HG02678 (cell line): ENCODE results near the gene RGCC.

ENCODE experiments used
- ATAC-seq: cut with Tn5 transposase; IDR thresholded peaks from one replicate; pipeline ENCODE4 v1.9.1; 2021; ENCODE audit warnings: mild to moderate bottlenecking, moderate library complexity; ENCODE audit not compliant: unreplicated experiment

Gene RGCC

GRCh38 chr13:41452462-41452861 is 4.9 kb upstream of the RGCC start:
- no peak for ATAC-seq

- no peak for ATAC-seq
Measured at GRCh38 chr13:41453620-41454019, 3.7 kb upstream of the RGCC start.

- ATAC-seq, result no peak
Measured at GRCh38 chr13:41454170-41454569, 3.2 kb upstream of the RGCC start.

GRCh38 chr13:41455725-41456419 is 1.5 kb upstream of the RGCC start:
- no peak for ATAC-seq

- peak; percentile 22 for ATAC-seq
Measured at GRCh38 chr13:41457589-41458186, 338 bp downstream of the RGCC start.

GRCh38 chr13:41458187-41458760 is 924 bp downstream of the RGCC start:
- ATAC-seq, result peak; percentile 24

GRCh38 chr13:41458761-41459431 is 1.5 kb downstream of the RGCC start:
- ATAC-seq, result no peak

GRCh38 chr13:41459432-41460073 is 2.2 kb downstream of the RGCC start:
- ATAC-seq, result no peak

- no peak for ATAC-seq
Measured at GRCh38 chr13:41460074-41460465, 2.7 kb downstream of the RGCC start.

- ATAC-seq, result no peak
Measured at GRCh38 chr13:41460930-41461329, 3.6 kb downstream of the RGCC start.

- ATAC-seq, result no peak
Measured at GRCh38 chr13:41461527-41462139, 4.3 kb downstream of the RGCC start.

GRCh38 chr13:41462427-41462826 is 5.1 kb downstream of the RGCC start:
- ATAC-seq, result no peak

GRCh38 chr13:41463838-41464602 is 6.7 kb downstream of the RGCC start:
- peak; percentile 56 for ATAC-seq

GRCh38 chr13:41465241-41465847 is 8.0 kb downstream of the RGCC start:
- peak; percentile 90 for ATAC-seq

- no peak for ATAC-seq
Measured at GRCh38 chr13:41465898-41466320, 8.6 kb downstream of the RGCC start.

GRCh38 chr13:41467425-41467945 is 10.1 kb downstream of the RGCC start:
- ATAC-seq, result no peak

- ATAC-seq, result no peak
Measured at GRCh38 chr13:41468631-41469030, 11.3 kb downstream of the RGCC start.

- ATAC-seq, result no peak
Measured at GRCh38 chr13:41470196-41470595, 12.8 kb downstream of the RGCC start.

- ATAC-seq, result no peak
Measured at GRCh38 chr13:41471785-41472184, 14.4 kb downstream of the RGCC start.

- ATAC-seq, result no peak
Measured at GRCh38 chr13:41487222-41487621, 29.9 kb downstream of the RGCC start.
